H9 (cell line): ENCODE data around the gene NMRK1. TPM values are rescaled to one million over a fixed set of nuclear protein-coding genes. Genes with fewer than 3 reads are reported as not detected.

Experiments
- DNase-seq: peaks from one replicate; pipeline ENCODE4 v3.0.0-alpha.2; 2017
- H2AFZ ChIP-seq: one replicate; pipeline ENCODE4 v1.6.1; 2013; ENCODE audit warnings: mild to moderate bottlenecking, low read length, control low read depth, moderate library complexity
- H2AK5ac ChIP-seq: 2 replicates; pipeline ENCODE4 v1.6.1; 2013; ENCODE audit warnings: low read length, control low read depth, mixed read lengths; ENCODE audit not compliant: insufficient read length
- H2BK120ac ChIP-seq: one replicate; pipeline ENCODE4 v1.6.1; 2013; ENCODE audit warnings: low read depth, mild to moderate bottlenecking, low read length, control low read depth, inconsistent platforms; ENCODE audit not compliant: poor library complexity, severe bottlenecking
- H2BK12ac ChIP-seq: 2 replicates; pipeline ENCODE4 v1.6.1; 2013; ENCODE audit warnings: low read length, control low read depth, mixed read lengths, low read depth; ENCODE audit not compliant: insufficient read length
- H2BK15ac ChIP-seq: 2 replicates; pipeline ENCODE4 v1.6.1; 2013; ENCODE audit warnings: low read depth, low read length, control low read depth
- H2BK20ac ChIP-seq: one replicate; pipeline ENCODE4 v1.6.1; 2013; ENCODE audit warnings: low read depth, mild to moderate bottlenecking, low read length, control low read depth, inconsistent platforms; ENCODE audit not compliant: poor library complexity, severe bottlenecking
- H2BK5ac ChIP-seq: 2 replicates; pipeline ENCODE4 v1.6.1; 2013; ENCODE audit warnings: low read length, control low read depth, mixed read lengths; ENCODE audit not compliant: insufficient read length
- H3K14ac ChIP-seq: 2 replicates; pipeline ENCODE4 v1.6.1; 2013; ENCODE audit warnings: low read length, control low read depth; ENCODE audit not compliant: insufficient read depth
- H3K18ac ChIP-seq: 2 replicates; pipeline ENCODE4 v1.6.1; 2013; ENCODE audit warnings: low read depth, mild to moderate bottlenecking, mixed read lengths, low read length, control low read depth; ENCODE audit not compliant: insufficient read length
- H3K23ac ChIP-seq: 2 replicates; pipeline ENCODE4 v1.6.1; 2013; ENCODE audit warnings: low read length, control low read depth, mixed read lengths, low read depth; ENCODE audit not compliant: insufficient read length
- H3K23me2 ChIP-seq: 2 replicates; pipeline ENCODE4 v1.6.1; 2013; ENCODE audit warnings: low read depth, mild to moderate bottlenecking, mixed read lengths, low read length, control low read depth; ENCODE audit not compliant: insufficient read length, poor library complexity, severe bottlenecking
- H3K27ac ChIP-seq: 2 replicates; pipeline ENCODE4 v1.5.1; 2013; ENCODE audit warnings: low read length, control low read depth, mixed read lengths, low read depth; ENCODE audit not compliant: insufficient read length
- H3K27me3 ChIP-seq: 2 replicates; pipeline ENCODE4 v1.6.1; 2013; ENCODE audit warnings: low read length, control low read depth, inconsistent platforms; ENCODE audit not compliant: insufficient read depth
- H3K4ac ChIP-seq: 2 replicates; pipeline ENCODE4 v1.6.1; 2013; ENCODE audit warnings: low read depth, mild to moderate bottlenecking, control low read depth, inconsistent platforms, low read length, moderate library complexity
- H3K4me1 ChIP-seq: 2 replicates; pipeline ENCODE4 v1.6.1; 2013; ENCODE audit warnings: low read length, control low read depth, inconsistent platforms; ENCODE audit not compliant: insufficient read depth
- H3K4me2 ChIP-seq: 2 replicates; pipeline ENCODE4 v1.6.1; 2013; ENCODE audit warnings: low read length, control low read depth, mixed read lengths; ENCODE audit not compliant: insufficient read length, insufficient read depth
- H3K56ac ChIP-seq: 2 replicates; pipeline ENCODE4 v1.6.1; 2013; ENCODE audit warnings: low read depth, mild to moderate bottlenecking, mixed read lengths, low read length, control low read depth; ENCODE audit not compliant: insufficient read length
- H3K79me1 ChIP-seq: 2 replicates; pipeline ENCODE4 v1.6.1; 2013; ENCODE audit warnings: low read depth, mild to moderate bottlenecking, moderate library complexity, low read length, control low read depth, inconsistent platforms; ENCODE audit not compliant: insufficient read depth, poor library complexity, severe bottlenecking
- H3K79me2 ChIP-seq: 2 replicates; pipeline ENCODE4 v1.6.1; 2013; ENCODE audit warnings: low read length, control low read depth, inconsistent platforms; ENCODE audit not compliant: insufficient read depth
- H3K9ac ChIP-seq: 2 replicates; pipeline ENCODE4 v1.6.1; 2013; ENCODE audit warnings: low read length, control low read depth, mixed read lengths; ENCODE audit not compliant: insufficient read length; ENCODE audit errors: extremely low read depth
- H3K9me3 ChIP-seq: one replicate; pipeline ENCODE4 v1.6.1; 2013; ENCODE audit warnings: low read depth, low read length, inconsistent platforms; ENCODE audit not compliant: control insufficient read depth
- H3T11ph ChIP-seq: one replicate; pipeline ENCODE4 v1.6.1; 2013; ENCODE audit warnings: mild to moderate bottlenecking, low read length, control low read depth, inconsistent platforms
- H4K20me1 ChIP-seq: one replicate; pipeline ENCODE4 v1.6.1; 2013; ENCODE audit not compliant: control insufficient read depth, insufficient read length, insufficient read depth
- H4K5ac ChIP-seq: 2 replicates; pipeline ENCODE4 v1.6.1; 2013; ENCODE audit warnings: low read depth, mild to moderate bottlenecking, mixed read lengths, low read length, control low read depth; ENCODE audit not compliant: insufficient read length
- H4K8ac ChIP-seq: replicated peaks from 2 replicates; pipeline ENCODE4 v1.6.1; 2013; ENCODE audit warnings: low read length, control low read depth, mixed read lengths, low read depth; ENCODE audit not compliant: insufficient read length
- H4K91ac ChIP-seq: 2 replicates; pipeline ENCODE4 v1.6.1; 2013; ENCODE audit warnings: low read depth, mild to moderate bottlenecking, moderate library complexity, mixed read lengths, low read length, control low read depth; ENCODE audit not compliant: insufficient read length
- H3K27ac Mint-ChIP-seq, 3 experiments: 2 replicates in 2 of 3; 3 replicates in 1 of 3; pipeline ENCODE4 v1.8.0; 2020 to 2021; ENCODE audit warnings: mixed read lengths in 3 of 3, mild to moderate bottlenecking in 1 of 3, moderate library complexity in 1 of 3
- H3K27me3 Mint-ChIP-seq: 2 replicates; pipeline ENCODE4 v1.8.0; 2021; ENCODE audit warnings: low read depth, mild to moderate bottlenecking, moderate library complexity, mixed read lengths
- H3K36me3 Mint-ChIP-seq, 3 experiments: 2 replicates in 2 of 3; 3 replicates in 1 of 3; pipeline ENCODE4 v1.8.0; 2020 to 2021; ENCODE audit warnings: low read depth in 3 of 3, mixed read lengths in 3 of 3; ENCODE audit not compliant: insufficient read depth in 1 of 3
- H3K4me1 Mint-ChIP-seq, 2 experiments: 2 replicates each; pipeline ENCODE4 v1.8.0; 2020; ENCODE audit warnings: mixed read lengths in 2 of 2
- H3K4me3 Mint-ChIP-seq, 2 experiments: 2 replicates in 1 of 2; 3 replicates in 1 of 2; pipeline ENCODE4 v1.8.0; 2020 to 2021; ENCODE audit warnings: mild to moderate bottlenecking in 2 of 2, mixed read lengths in 2 of 2, moderate library complexity in 1 of 2
- H3K9me3 Mint-ChIP-seq, 2 experiments: 2 replicates in 1 of 2; 3 replicates in 1 of 2; pipeline ENCODE4 v1.8.0; 2020; ENCODE audit warnings: mild to moderate bottlenecking in 2 of 2, mixed read lengths in 2 of 2, moderate library complexity in 1 of 2
- total RNA-seq: library from RNA; stranded (reverse); gene quantifications from 2 replicates; pipeline ENCODE4 v1.2.1, GENCODE V29; 2021
- TF ChIP-seq, protein P1 (sequence below): fragments of 200-600 bp; sonication (generic); conservative IDR thresholded peaks from 3 replicates; pipeline ENCODE4 v1.8.0; 2021; ENCODE audit warnings: antibody characterized with exemption, mild to moderate bottlenecking

Gene NMRK1
- total RNA-seq, 1 experiment from 2014 or later: 3.0 TPM

DNA sequence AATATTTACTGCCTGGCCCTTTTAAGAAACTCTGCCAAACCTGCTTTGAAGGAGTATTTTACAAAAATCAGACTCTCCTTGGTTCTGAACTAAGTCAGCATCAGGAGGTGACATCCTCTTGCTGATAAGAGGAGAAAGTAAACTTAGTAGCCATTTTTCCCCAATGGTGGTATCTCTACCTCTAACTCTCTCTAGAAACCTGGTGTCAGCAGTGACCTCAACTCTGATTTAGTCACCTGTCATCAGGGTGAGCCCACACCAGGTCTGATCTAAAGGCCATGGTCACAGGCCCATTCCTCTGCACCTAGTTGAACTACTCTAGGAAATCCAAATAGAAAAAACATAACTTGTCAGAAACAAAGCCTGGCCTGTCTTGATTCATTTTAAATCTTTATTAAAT, 64.1 kb downstream of the NMRK1 start:
- Histone ChIP-seq H3K56ac (no peak overlapping the region), H2BK12ac (no peak overlapping the region), H3K4me1 (no peaks in the 10 kb centered on the region), H3K9ac (no peak overlapping the region), H3K14ac (no peak overlapping the region), H2AFZ (no peak overlapping the region), H3K79me2 (peaks cover 16% of the 10 kb centered on the region; the same call in 1 of the 2 replicates), H2AK5ac (no peak overlapping the region), H3K27ac (no peak overlapping the region), H3K9me3 (no peaks in the 10 kb centered on the region), H4K20me1 (no peaks in the 10 kb centered on the region), H3K79me1 (peaks cover 3% of the 10 kb centered on the region), H3K27me3 (no peaks in the 10 kb centered on the region), H3K18ac (no peak overlapping the region), H3K23ac (no peak overlapping the region), H2BK120ac (no peak overlapping the region), H4K91ac (no peak overlapping the region), H4K5ac (no peak overlapping the region), H4K8ac (no peak overlapping the region), H2BK15ac (no peak overlapping the region), H2BK5ac (no peak overlapping the region), H3K4me2 (no peak overlapping the region), H3K4ac (no peak overlapping the region), H2BK20ac (no peak overlapping the region), H3T11ph (no peak overlapping the region), H3K23me2 (peaks cover 10% of the 10 kb centered on the region)
- H3K4me1 Mint-ChIP-seq: peaks cover 19 to 25% of the 10 kb centered on the region in 2 experiments
- H3K4me3 Mint-ChIP-seq: no peak overlapping the region
- no peak overlapping the region for H3K27ac Mint-ChIP-seq
- H3K27me3 Mint-ChIP-seq: no peaks in the 10 kb centered on the region
- no peak for DNase-seq
- H3K9me3 Mint-ChIP-seq: no peaks in the 10 kb centered on the region
- TF ChIP-seq, protein P1, sequence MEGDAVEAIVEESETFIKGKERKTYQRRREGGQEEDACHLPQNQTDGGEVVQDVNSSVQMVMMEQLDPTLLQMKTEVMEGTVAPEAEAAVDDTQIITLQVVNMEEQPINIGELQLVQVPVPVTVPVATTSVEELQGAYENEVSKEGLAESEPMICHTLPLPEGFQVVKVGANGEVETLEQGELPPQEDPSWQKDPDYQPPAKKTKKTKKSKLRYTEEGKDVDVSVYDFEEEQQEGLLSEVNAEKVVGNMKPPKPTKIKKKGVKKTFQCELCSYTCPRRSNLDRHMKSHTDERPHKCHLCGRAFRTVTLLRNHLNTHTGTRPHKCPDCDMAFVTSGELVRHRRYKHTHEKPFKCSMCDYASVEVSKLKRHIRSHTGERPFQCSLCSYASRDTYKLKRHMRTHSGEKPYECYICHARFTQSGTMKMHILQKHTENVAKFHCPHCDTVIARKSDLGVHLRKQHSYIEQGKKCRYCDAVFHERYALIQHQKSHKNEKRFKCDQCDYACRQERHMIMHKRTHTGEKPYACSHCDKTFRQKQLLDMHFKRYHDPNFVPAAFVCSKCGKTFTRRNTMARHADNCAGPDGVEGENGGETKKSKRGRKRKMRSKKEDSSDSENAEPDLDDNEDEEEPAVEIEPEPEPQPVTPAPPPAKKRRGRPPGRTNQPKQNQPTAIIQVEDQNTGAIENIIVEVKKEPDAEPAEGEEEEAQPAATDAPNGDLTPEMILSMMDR: no peak
- peaks cover 7 to 18% (median 7%) of the 10 kb centered on the region in 3 experiments; a peak in 6 of 7 replicates for H3K36me3 Mint-ChIP-seq
